ENCODE measurements around the gene CALML6. TPM values are rescaled to one million over a fixed set of nuclear protein-coding genes. Genes with fewer than 3 reads are reported as not detected.

The CALML6 gene
- total RNA-seq, 2 experiments from 2014 or later: 0.54 to 5.1 TPM

- Histone ChIP-seq H3K27ac (ENCODE audit: low read depth, low read length, poor library complexity, severe bottlenecking) (no peak overlapping the region), H4K20me1 (ENCODE audit: insufficient read depth, low read length) (no peaks in the 10 kb centered on the region), H3K36me3 (ENCODE audit: insufficient read depth, low read length) (no peaks in the 10 kb centered on the region), H3K4me1 (ENCODE audit: insufficient read depth, low read length, poor library complexity, severe bottlenecking) (peaks cover 5% of the 10 kb centered on the region), H3K9me3 (ENCODE audit: low read length) (0 out of 2 replicates have a peak, but pooled peaks cover 6% of the 10 kb centered on the region), H3K4me3 (ENCODE audit: low read depth, low read length, poor library complexity, severe bottlenecking) (no peak overlapping the region), H2AFZ (ENCODE audit: low read length) (no peak overlapping the region), H3K9me2 (ENCODE audit: insufficient read depth, low read length) (no peaks in the 10 kb centered on the region), H3K79me2 (ENCODE audit: insufficient read depth, low read depth, low read length) (no peaks in the 10 kb centered on the region), H3K4me2 (ENCODE audit: low read length) (no peak overlapping the region)
- no peak for TF ChIP-seq EZH2phosphoT487 (IDR thresholded peaks at IDR 0.05; ENCODE audit: borderline replicate concordance, low read depth, low read length)
- no peak for TF ChIP-seq CTCF (conservative IDR thresholded peaks at IDR 0.05; ENCODE audit: low read length)
- DNase-seq (ENCODE audit: low spot score): no peak
- CTCF ChIA-PET (ENCODE audit: unreplicated experiment): no interaction called here
- intact Hi-C loops (cut with micrococcal nuclease; ENCODE audit: unreplicated experiment): no loop called here
- POLR2A ChIA-PET: no interaction called here
- no TSS peak for BruUV-seq (replicated peaks)
Measured at GRCh38 chr1:1937549-1938275, 22.7 kb downstream of the CALML6 start.

- intact Hi-C loops (cut with micrococcal nuclease; ENCODE audit: unreplicated experiment): no loop called here
- H4K20me1 ChIP-seq (ENCODE audit: insufficient read depth, low read length): no peaks in the 10 kb centered on the region
- H2AFZ ChIP-seq (ENCODE audit: low read length): no peak overlapping the region
- CTCF ChIA-PET (ENCODE audit: unreplicated experiment): no interaction called here
- H3K4me2 ChIP-seq (ENCODE audit: low read length): no peak overlapping the region
- no peak overlapping the region for H3K27ac ChIP-seq (ENCODE audit: low read depth, low read length, poor library complexity, severe bottlenecking)
- 0 out of 2 replicates have a peak, but pooled peaks cover 6% of the 10 kb centered on the region for H3K9me3 ChIP-seq (ENCODE audit: low read length)
- no peak for DNase-seq (ENCODE audit: low spot score)
- no peaks in the 10 kb centered on the region for H3K79me2 ChIP-seq (ENCODE audit: insufficient read depth, low read depth, low read length)
- POLR2A ChIA-PET: no interaction called here
- H3K4me3 ChIP-seq (ENCODE audit: low read depth, low read length, poor library complexity, severe bottlenecking): no peak overlapping the region
- BruUV-seq (replicated peaks): no TSS peak
- no peaks in the 10 kb centered on the region for H3K9me2 ChIP-seq (ENCODE audit: insufficient read depth, low read length)
- no peak for TF ChIP-seq EZH2phosphoT487 (IDR thresholded peaks at IDR 0.05; ENCODE audit: borderline replicate concordance, low read depth, low read length)
- no peak for TF ChIP-seq CTCF (conservative IDR thresholded peaks at IDR 0.05; ENCODE audit: low read length)
- H3K36me3 ChIP-seq (ENCODE audit: insufficient read depth, low read length): no peaks in the 10 kb centered on the region
- H3K4me1 ChIP-seq (ENCODE audit: insufficient read depth, low read length, poor library complexity, severe bottlenecking): peaks cover 10% of the 10 kb centered on the region
Measured at GRCh38 chr1:1938276-1938573, 23.2 kb downstream of the CALML6 start.

GRCh38 chr1:1938613-1939295 is 23.7 kb downstream of the CALML6 start:
- Histone ChIP-seq H2AFZ (ENCODE audit: low read length) (no peak overlapping the region), H3K4me3 (ENCODE audit: low read depth, low read length, poor library complexity, severe bottlenecking) (no peak overlapping the region), H3K36me3 (ENCODE audit: insufficient read depth, low read length) (no peaks in the 10 kb centered on the region), H4K20me1 (ENCODE audit: insufficient read depth, low read length) (no peaks in the 10 kb centered on the region), H3K9me2 (ENCODE audit: insufficient read depth, low read length) (no peaks in the 10 kb centered on the region), H3K4me1 (ENCODE audit: insufficient read depth, low read length, poor library complexity, severe bottlenecking) (peaks cover 13% of the 10 kb centered on the region), H3K79me2 (ENCODE audit: insufficient read depth, low read depth, low read length) (no peaks in the 10 kb centered on the region), H3K27ac (ENCODE audit: low read depth, low read length, poor library complexity, severe bottlenecking) (no peak overlapping the region), H3K4me2 (ENCODE audit: low read length) (no peak overlapping the region), H3K9me3 (ENCODE audit: low read length) (0 out of 2 replicates have a peak, but pooled peaks cover 5% of the 10 kb centered on the region)
- POLR2A ChIA-PET: no interaction called here
- no peak for TF ChIP-seq CTCF (conservative IDR thresholded peaks at IDR 0.05; ENCODE audit: low read length)
- TF ChIP-seq EZH2phosphoT487 (IDR thresholded peaks at IDR 0.05; ENCODE audit: borderline replicate concordance, low read depth, low read length): no peak
- no peak for DNase-seq (ENCODE audit: low spot score)
- CTCF ChIA-PET (ENCODE audit: unreplicated experiment): no interaction called here
- BruUV-seq (replicated peaks): no TSS peak
- intact Hi-C loops (cut with micrococcal nuclease; ENCODE audit: unreplicated experiment): no loop called here

Data from OCI-LY7 (cell line).